Cardiac muscle cell (in vitro differentiated cells and primary cell): ENCODE measurements around the gene ZIC1. TPM values are rescaled to one million over a fixed set of nuclear protein-coding genes. Genes with fewer than 3 reads are reported as not detected.

Experiments used
- DNase-seq, 2 donors: peaks; one replicate each; pipeline versions ENCODE4 v3.0.0 to v3.0.0-alpha.2; 2010 to 2017; ENCODE audit warnings: low read depth in 1 of 2, low spot score in 1 of 2
- H3K27ac ChIP-seq: fragments of 200-600 bp; sonication (generic); 2 replicates; pipeline ENCODE4 v1.5.1; 2016
- H3K27me3 ChIP-seq: fragments of 200-600 bp; sonication (generic); 2 replicates; pipeline ENCODE4 v1.6.0; 2016; ENCODE audit warnings: control low read depth
- H3K36me3 ChIP-seq: fragments of 200-600 bp; sonication (generic); 2 replicates; pipeline ENCODE4 v1.5.1; 2016; ENCODE audit warnings: control low read depth
- H3K4me1 ChIP-seq: fragments of 200-600 bp; sonication (generic); 2 replicates; pipeline ENCODE4 v1.8.1; 2017; ENCODE audit warnings: low read depth, mild to moderate bottlenecking, mixed run types
- H3K4me3 ChIP-seq: fragments of 200-600 bp; sonication (generic); 2 replicates; pipeline ENCODE4 v1.5.1; 2016; ENCODE audit warnings: mild to moderate bottlenecking
- H3K9me3 ChIP-seq: fragments of 200-600 bp; sonication (generic); 2 replicates; pipeline ENCODE4 v1.5.1; 2017; ENCODE audit warnings: low read depth, mild to moderate bottlenecking, control low read depth
- CTCF ChIP-seq: IDR thresholded peaks from 2 replicates; pipeline ENCODE4 v1.5.1; 2012; ENCODE audit warnings: low read depth, mild to moderate bottlenecking, low read length
- polyA plus RNA-seq: library from polyadenylated mRNA; unstranded; fragments of >200 nt; fragmentation: Nextera tagmentation; extraction: Ambion mirVana; gene quantifications from 2 replicates; pipeline ENCODE4 v1.2.1, GENCODE V29; 2016
- total RNA-seq: library from RNA; depleted of rRNA; stranded (reverse); fragments of >200 nt; gene quantifications from 2 replicates; pipeline ENCODE4 v1.2.3, GENCODE V29; 2016

Gene ZIC1
- total and polyA plus RNA-seq, 2 experiments from 2014 or later, result 0.35 TPM; not detected in 1

DNA sequence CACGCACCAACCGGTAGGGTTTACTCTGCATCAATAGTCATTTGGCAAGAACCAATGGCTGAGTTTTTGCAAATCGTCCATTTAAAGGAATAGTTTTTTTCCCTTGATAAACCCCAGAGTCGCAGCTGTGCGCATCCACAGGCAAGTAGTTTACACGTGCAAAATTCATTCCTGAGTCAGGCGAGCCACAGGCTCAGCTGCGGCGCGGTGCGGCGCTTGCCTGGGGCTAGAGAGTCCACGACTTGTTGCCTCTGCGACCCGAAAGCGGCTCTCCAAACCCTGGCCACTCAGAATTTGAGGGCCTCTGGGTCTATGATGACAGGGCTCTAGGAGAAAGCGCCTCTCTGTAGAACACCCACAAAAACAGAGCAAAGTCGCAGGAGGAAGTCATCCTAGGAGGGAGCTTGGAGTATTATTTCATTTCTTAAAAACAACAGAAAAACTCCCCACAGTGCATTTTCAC, 39.5 kb upstream of the ZIC1 start:
- Histone ChIP-seq H3K9me3 (no peaks in the 10 kb centered on the region), H3K4me3 (no peak overlapping the region), H3K36me3 (no peaks in the 10 kb centered on the region), H3K27me3 (peaks cover 100% of the 10 kb centered on the region), H3K4me1 (no peaks in the 10 kb centered on the region), H3K27ac (no peak overlapping the region)
- DNase-seq, result no peak
- no peak for TF ChIP-seq CTCF

GRCh38 chr3:147370349-147370748, 38.8 kb upstream of the ZIC1 start:
- no peak for TF ChIP-seq CTCF
- Histone ChIP-seq H3K27ac (no peak overlapping the region), H3K9me3 (no peaks in the 10 kb centered on the region), H3K4me1 (no peaks in the 10 kb centered on the region), H3K4me3 (no peak overlapping the region), H3K36me3 (no peaks in the 10 kb centered on the region), H3K27me3 (peaks cover 100% of the 10 kb centered on the region)
- no peak for DNase-seq

DNA sequence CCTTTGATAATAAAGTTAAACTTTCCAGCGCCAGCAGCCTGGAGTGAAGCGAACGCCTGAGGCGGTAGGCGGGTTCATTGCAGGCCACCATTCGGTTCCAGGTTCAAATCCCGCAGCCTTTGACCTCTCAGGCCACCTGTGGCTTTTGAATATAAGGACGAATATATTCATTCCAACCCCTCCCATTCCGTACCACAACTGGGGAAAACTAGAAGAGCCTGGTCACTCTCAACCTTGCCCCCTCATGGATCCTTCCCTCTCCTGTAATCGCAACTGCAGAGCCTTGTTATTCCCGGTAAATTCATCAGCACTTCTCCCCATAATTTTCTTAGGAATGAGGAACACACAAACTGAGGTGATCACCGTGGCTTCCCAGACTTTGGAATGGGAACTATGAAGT, 38.0 kb upstream of the ZIC1 start:
- TF ChIP-seq CTCF, result no peak
- Histone ChIP-seq H3K27me3 (peaks cover 100% of the 10 kb centered on the region), H3K36me3 (no peaks in the 10 kb centered on the region), H3K4me1 (no peaks in the 10 kb centered on the region), H3K9me3 (no peaks in the 10 kb centered on the region), H3K4me3 (no peak overlapping the region), H3K27ac (no peak overlapping the region)
- DNase-seq, result no peak

- DNase-seq, result no peak
- H3K4me1 ChIP-seq, result no peaks in the 10 kb centered on the region
Observed at GRCh38 chr3:147371771-147372340, 37.3 kb upstream of the ZIC1 start.

GRCh38 chr3:147372525-147373027, 36.6 kb upstream of the ZIC1 start:
- Histone ChIP-seq H3K9me3 (no peaks in the 10 kb centered on the region), H3K27me3 (peaks cover 100% of the 10 kb centered on the region), H3K4me1 (no peaks in the 10 kb centered on the region), H3K36me3 (no peaks in the 10 kb centered on the region), H3K4me3 (no peak overlapping the region), H3K27ac (no peak overlapping the region)
- no peak for TF ChIP-seq CTCF
- DNase-seq, result no peak

More at GRCh38 chr3:147371771-147372340, 37.3 kb upstream of the ZIC1 start:
- no peak for TF ChIP-seq CTCF
- Histone ChIP-seq H3K9me3 (no peaks in the 10 kb centered on the region), H3K4me3 (no peak overlapping the region), H3K27ac (no peak overlapping the region), H3K27me3 (peaks cover 100% of the 10 kb centered on the region), H3K36me3 (no peaks in the 10 kb centered on the region)
